Colonic mucosa (tissue), 4 donors: ENCODE results near the gene AOX1. TPM values are rescaled to one million over a fixed set of nuclear protein-coding genes. Genes with fewer than 3 reads are reported as not detected.
"Not testable (repeated sequence)": the region's sequence is repeated elsewhere in the genome, so short reads cannot be mapped to it uniquely, and the experiment has no call there.

Experiments
- DNase-seq: peaks from one replicate; pipeline ENCODE4 v3.0.0-alpha.2; 2020
- H3K27ac ChIP-seq: fragments of 200-600 bp; one replicate; pipeline ENCODE4 v1.8.0; 2021
- H3K27me3 ChIP-seq: fragments of 200-600 bp; one replicate; pipeline ENCODE4 v1.8.0; 2021
- H3K36me3 ChIP-seq: fragments of 200-600 bp; one replicate; pipeline ENCODE4 v1.8.0; 2021
- H3K4me1 ChIP-seq: fragments of 200-600 bp; one replicate; pipeline ENCODE4 v1.8.0; 2021; ENCODE audit warnings: mild to moderate bottlenecking
- H3K4me3 ChIP-seq: fragments of 200-600 bp; one replicate; pipeline ENCODE4 v1.8.0; 2021
- H3K9ac ChIP-seq, 2 donors: one replicate each; pipeline ENCODE4 v1.7.0; 2013; ENCODE audit warnings: control low read depth in 2 of 2, low read depth in 2 of 2, low read length in 2 of 2
- H3K9me3 ChIP-seq: fragments of 200-600 bp; one replicate; pipeline ENCODE4 v1.8.0; 2021
- CTCF ChIP-seq: fragments of 200-600 bp; IDR thresholded peaks from one replicate; pipeline ENCODE4 v1.8.0; 2022; ENCODE audit warnings: antibody characterized with exemption, mild to moderate bottlenecking
- intact Hi-C: fragments of 100-400 bp; cut with DNase I; formaldehyde crosslinking; loops from one replicate; pipeline ENCODE4 v1.14.1; 2022
- total RNA-seq, 2 donors: library from RNA; stranded (reverse); fragmentation: NEBNext Ultra II Directional in 1 of 2; extraction: Animal tissue kit (Norgen Biotek cat#: 25700) in 1 of 2; gene quantifications; one replicate each; pipeline ENCODE4 v1.2.1, GENCODE V29; 2021
- donor health status: healthy.
- donor health status: DM: no; HTN: no; CAD: no.
- donor health status: DM: no; HTN: no; CAD: no.

The AOX1 gene
- total RNA-seq, 2 donors from 2014 or later = 2.9 to 3.3 TPM

- no peak overlapping the region for H3K4me3 ChIP-seq
- no peaks in the 10 kb centered on the region for H3K27me3 ChIP-seq
- H3K27ac ChIP-seq = no peak overlapping the region
- no peaks in the 10 kb centered on the region for H3K4me1 ChIP-seq
- intact Hi-C loops = no loop called here
- TF ChIP-seq CTCF = no peak
- H3K9me3 ChIP-seq = no peaks in the 10 kb centered on the region
- H3K9ac ChIP-seq = no peak overlapping the region
- DNase-seq = no peak
- no peaks in the 10 kb centered on the region for H3K36me3 ChIP-seq
These were observed 16.8 kb downstream of the AOX1 start for GRCh38 chr2:200602584-200602983.

GRCh38 chr2:200603972-200604371 is 18.2 kb downstream of the AOX1 start:
- Histone ChIP-seq H3K36me3 (no peaks in the 10 kb centered on the region), H3K9me3 (no peaks in the 10 kb centered on the region), H3K27me3 (no peaks in the 10 kb centered on the region), H3K9ac (no peak overlapping the region), H3K27ac (no peak overlapping the region), H3K4me3 (no peak overlapping the region), H3K4me1 (no peaks in the 10 kb centered on the region)
- TF ChIP-seq CTCF = no peak
- DNase-seq = no peak
- intact Hi-C loops = no loop called here

GRCh38 chr2:200604571-200605255 is 18.9 kb downstream of the AOX1 start:
- Histone ChIP-seq H3K27me3 (no peaks in the 10 kb centered on the region), H3K9me3 (no peaks in the 10 kb centered on the region), H3K4me3 (no peak overlapping the region), H3K36me3 (no peaks in the 10 kb centered on the region), H3K9ac (no peak overlapping the region), H3K27ac (no peak overlapping the region), H3K4me1 (no peaks in the 10 kb centered on the region)
- no peak for DNase-seq
- intact Hi-C loops = no loop called here
- TF ChIP-seq CTCF = no peak

GRCh38 chr2:200608341-200609027 is 22.7 kb downstream of the AOX1 start:
- no peaks in the 10 kb centered on the region for H3K36me3 ChIP-seq
- no peaks in the 10 kb centered on the region for H3K27me3 ChIP-seq
- H3K9ac ChIP-seq = no peak overlapping the region
- DNase-seq = no peak
- H3K4me3 ChIP-seq = no peak overlapping the region
- intact Hi-C loops = no loop called here
- H3K4me1 ChIP-seq = no peaks in the 10 kb centered on the region
- no peaks in the 10 kb centered on the region for H3K9me3 ChIP-seq
- H3K27ac ChIP-seq = no peak overlapping the region
- no peak for TF ChIP-seq CTCF

GRCh38 chr2:200609028-200609614 is 23.3 kb downstream of the AOX1 start:
- intact Hi-C loops = no loop called here
- DNase-seq = no peak
- Histone ChIP-seq H3K4me3 (no peak overlapping the region), H3K27ac (no peak overlapping the region), H3K27me3 (no peaks in the 10 kb centered on the region), H3K36me3 (no peaks in the 10 kb centered on the region), H3K9ac (no peak overlapping the region), H3K9me3 (no peaks in the 10 kb centered on the region), H3K4me1 (no peaks in the 10 kb centered on the region)
- no peak for TF ChIP-seq CTCF

GRCh38 chr2:200610217-200610616 is 24.4 kb downstream of the AOX1 start:
- H3K27ac ChIP-seq, H3K27me3 ChIP-seq, H3K9ac ChIP-seq, DNase-seq, H3K36me3 ChIP-seq, intact Hi-C loops, H3K9me3 ChIP-seq, H3K4me3 ChIP-seq, H3K4me1 ChIP-seq: not testable (repeated sequence)
